Endodermal cell (in vitro differentiated cells): ENCODE measurements around the gene CRKL. TPM values are rescaled to one million over a fixed set of nuclear protein-coding genes. Genes with fewer than 3 reads are reported as not detected.
A peak's percentile ranks its signal among the peaks of the same experiment; 100 is the strongest.

Source experiments
- DNase-seq: peaks from one replicate; pipeline ENCODE4 v3.0.0-alpha.2; 2017
- H3K27ac ChIP-seq: 2 replicates; pipeline ENCODE4 v1.5.1; 2013; ENCODE audit warnings: mild to moderate bottlenecking, low read depth, low read length, moderate library complexity
- H3K27me3 ChIP-seq: 2 replicates; pipeline ENCODE4 v1.6.1; 2013; ENCODE audit warnings: mild to moderate bottlenecking, low read length, moderate library complexity; ENCODE audit not compliant: insufficient read depth, control insufficient read depth, poor library complexity, severe bottlenecking
- H3K36me3 ChIP-seq: 2 replicates; pipeline ENCODE4 v1.7.0; 2013; ENCODE audit warnings: mild to moderate bottlenecking, low read length, moderate library complexity; ENCODE audit not compliant: control insufficient read depth, insufficient read depth
- H3K4me1 ChIP-seq: one replicate; pipeline ENCODE4 v1.7.0; 2013; ENCODE audit warnings: low read length; ENCODE audit not compliant: control insufficient read depth, insufficient read depth
- H3K4me3 ChIP-seq: 2 replicates; pipeline ENCODE4 v1.5.1; 2013; ENCODE audit warnings: mild to moderate bottlenecking, low read length, moderate library complexity
- H3K9ac ChIP-seq: 2 replicates; pipeline ENCODE4 v1.6.1; 2013; ENCODE audit warnings: mild to moderate bottlenecking, low read length, moderate library complexity; ENCODE audit not compliant: poor library complexity, severe bottlenecking; ENCODE audit errors: extremely low read depth
- H3K9me3 ChIP-seq: 2 replicates; pipeline ENCODE4 v1.6.1; 2013; ENCODE audit warnings: mild to moderate bottlenecking, low read length, moderate library complexity; ENCODE audit not compliant: control insufficient read depth
- H3K27ac Mint-ChIP-seq: 2 replicates; pipeline ENCODE4 v1.8.0; 2020; ENCODE audit warnings: mixed read lengths
- H3K27me3 Mint-ChIP-seq: 2 replicates; pipeline ENCODE4 v1.8.0; 2021; ENCODE audit warnings: mild to moderate bottlenecking, mixed read lengths; ENCODE audit not compliant: insufficient read depth
- H3K36me3 Mint-ChIP-seq: 2 replicates; pipeline ENCODE4 v1.8.0; 2020; ENCODE audit warnings: low read depth, mixed read lengths
- H3K4me1 Mint-ChIP-seq: 2 replicates; pipeline ENCODE4 v1.8.0; 2020; ENCODE audit warnings: mixed read lengths
- H3K4me3 Mint-ChIP-seq: 2 replicates; pipeline ENCODE4 v1.8.0; 2020; ENCODE audit warnings: mild to moderate bottlenecking, moderate library complexity, mixed read lengths
- H3K9me3 Mint-ChIP-seq: 2 replicates; pipeline ENCODE4 v1.8.0; 2020; ENCODE audit warnings: mild to moderate bottlenecking, mixed read lengths
- CTCF ChIP-seq: fragments of 200-600 bp; sonication (generic); conservative IDR thresholded peaks from 2 replicates; pipeline ENCODE4 v1.5.0; 2021; ENCODE audit warnings: antibody characterized with exemption, mild to moderate bottlenecking
- WGBS, 2 experiments: methylation state at CpG; one replicate each; pipeline versions ENCODE4 v1.1.5 to v1.1.7; 2013; ENCODE audit warnings: missing lambda C conversion rate in 2 of 2, mixed read lengths in 1 of 2; ENCODE audit not compliant: insufficient coverage in 1 of 2, insufficient read length in 1 of 2; 5-methylcytosine and 5-hydroxymethylcytosine counted together
- total RNA-seq, 2 donors: library from RNA; stranded (reverse); fragmentation: NEBNext Ultra II Directional in 1 of 2; extraction: Animal tissue kit (Norgen Biotek cat#: 25700) in 1 of 2; gene quantifications; 2 replicates in 1 of 2; 3 replicates in 1 of 2; pipeline ENCODE4 v1.2.1, GENCODE V29; 2021

The CRKL gene
- total RNA-seq, 2 donors from 2014 or later: 89.5 to 104 TPM

- Mint-ChIP-seq H3K9me3 (no peaks in the 10 kb centered on the region), H3K4me1 (peaks cover 20% of the 10 kb centered on the region), H3K36me3 (peaks cover 33% of the 10 kb centered on the region), H3K4me3 (no peak overlapping the region), H3K27me3 (peaks cover 15% of the 10 kb centered on the region), H3K27ac (no peak overlapping the region)
- Histone ChIP-seq H3K9ac (no peak overlapping the region), H3K27ac (no peak overlapping the region), H3K4me1 (peaks cover 8% of the 10 kb centered on the region), H3K9me3 (no peaks in the 10 kb centered on the region), H3K27me3 (no peaks in the 10 kb centered on the region), H3K36me3 (peaks cover 32% of the 10 kb centered on the region), H3K4me3 (no peak overlapping the region)
- DNase-seq: no peak
- no peak for TF ChIP-seq CTCF
- 80 to 84% methylated on average over 2 to 7 of the region's 7 CpGs for WGBS, 2 experiments
These were observed 38.3 kb downstream of the CRKL start for GRCh38 chr22:20955548-20955947.

DNA sequence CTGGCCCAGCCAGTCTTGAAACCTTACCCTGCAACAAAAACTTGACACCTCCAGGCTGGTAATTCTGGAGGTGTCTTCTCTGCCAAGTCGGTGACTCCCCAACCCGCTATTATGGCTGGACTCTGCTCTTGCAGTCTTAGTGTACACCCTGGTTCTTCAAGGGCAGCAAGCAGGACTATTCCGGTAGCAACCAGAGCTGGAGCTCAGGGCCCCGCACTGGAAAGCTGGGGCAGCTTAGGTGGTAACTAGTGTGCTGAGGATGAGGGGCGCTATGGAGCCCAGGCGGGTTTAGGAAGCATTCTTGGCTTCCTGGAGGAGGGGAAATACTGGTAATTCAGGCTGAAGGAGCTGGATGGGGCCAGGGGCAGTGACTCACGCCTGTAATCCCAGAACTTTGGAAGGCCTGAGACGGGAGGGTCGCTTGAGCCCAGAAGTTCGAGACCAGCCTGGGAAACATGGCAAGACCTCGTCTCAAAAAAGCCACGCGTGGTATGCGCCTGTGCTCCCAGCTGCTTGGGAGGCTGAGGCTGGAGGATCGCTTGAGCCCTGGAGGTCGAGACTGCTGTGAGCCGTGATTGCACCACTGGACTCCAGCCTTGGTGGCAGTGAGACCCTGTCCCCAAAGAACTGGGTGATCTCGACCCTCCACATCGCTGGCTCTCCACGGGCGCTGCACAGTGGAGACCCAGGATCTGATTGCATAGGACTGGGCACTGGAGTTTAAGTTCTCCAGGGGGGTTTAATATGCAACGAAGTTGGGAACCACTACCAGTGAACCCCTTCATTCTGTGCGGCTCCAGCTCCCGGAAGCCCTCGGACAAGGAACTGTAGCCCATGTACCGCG, 39.3 kb downstream of the CRKL start:
- no peaks in the 10 kb centered on the region for H3K9me3 ChIP-seq
- Mint-ChIP-seq H3K4me1 (peaks cover 10% of the 10 kb centered on the region), H3K9me3 (no peaks in the 10 kb centered on the region), H3K27ac (peak overlapping the region; percentile 55), H3K36me3 (peaks cover 25% of the 10 kb centered on the region), H3K4me3 (peak overlapping the region; percentile 66), H3K27me3 (peaks cover 15% of the 10 kb centered on the region)
- WGBS, 2 experiments: 50 to 59% methylated on average over 19 to 27 of the region's 27 CpGs
- H3K27me3 ChIP-seq: no peaks in the 10 kb centered on the region
- peaks cover 23% of the 10 kb centered on the region for H3K36me3 ChIP-seq
- peak; percentile 89 for DNase-seq
- H3K9ac ChIP-seq: no peak overlapping the region
- TF ChIP-seq CTCF: peak; percentile 64
- H3K27ac ChIP-seq: no peak overlapping the region
- peak overlapping the region; percentile 74 for H3K4me3 ChIP-seq
- H3K4me1 ChIP-seq: no peaks in the 10 kb centered on the region

- no peak for TF ChIP-seq CTCF
- peak; percentile 85 for DNase-seq
- Mint-ChIP-seq H3K9me3 (no peaks in the 10 kb centered on the region), H3K27ac (no peak overlapping the region), H3K36me3 (peaks cover 17% of the 10 kb centered on the region), H3K4me1 (peaks cover 7% of the 10 kb centered on the region), H3K27me3 (peaks cover 20% of the 10 kb centered on the region), H3K4me3 (peak overlapping the region; percentile 66)
- Histone ChIP-seq H3K27ac (no peak overlapping the region), H3K9me3 (no peaks in the 10 kb centered on the region), H3K27me3 (no peaks in the 10 kb centered on the region), H3K4me3 (peak overlapping the region; percentile 74), H3K9ac (peak overlapping the region; percentile 38), H3K36me3 (peaks cover 15% of the 10 kb centered on the region), H3K4me1 (no peaks in the 10 kb centered on the region)
- WGBS, 2 experiments: 5% methylated on average over 11 to 59 of the region's 59 CpGs
These were observed 40.0 kb downstream of the CRKL start for GRCh38 chr22:20957102-20957682.
